GM19468 (cell line): ENCODE data around the gene ZNF28.
"Not testable (repeated sequence)": the region's sequence is repeated elsewhere in the genome, so short reads cannot be mapped to it uniquely, and the experiment has no call there.

Experiments
- ATAC-seq: cut with Tn5 transposase; IDR thresholded peaks from one replicate; pipeline ENCODE4 v1.9.1; 2021; ENCODE audit warnings: mild to moderate bottlenecking, moderate library complexity, moderate number of reproducible peaks; ENCODE audit not compliant: unreplicated experiment; ENCODE audit errors: extremely low read depth

ZNF28 gene

GRCh38 chr19:52821204-52821960 is at the start of gene ZNF28:
ZNF28 (minus strand) TSS chr19:52821633; CDS start chr19:52817958, 3,675 bp downstream.
- peak; percentile 39 for ATAC-seq

DNA sequence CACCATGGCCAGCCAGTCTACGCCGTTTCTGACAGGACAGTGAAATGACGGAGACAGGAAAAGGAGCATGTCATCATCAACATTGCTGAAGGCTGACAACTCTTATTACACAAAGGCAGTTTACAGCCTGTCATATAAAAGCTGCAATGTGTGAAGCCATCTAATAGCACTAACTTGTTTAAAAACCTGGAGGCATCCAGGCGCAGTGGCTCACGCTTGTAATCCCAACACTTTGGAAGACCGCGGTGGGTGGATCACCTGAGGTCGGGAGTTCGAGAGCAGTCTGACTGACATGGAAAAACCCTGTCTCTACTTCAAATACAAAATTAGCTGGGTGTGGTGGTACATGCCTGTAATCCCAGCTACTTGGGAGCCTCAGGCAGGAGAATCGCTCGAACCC is 46.6 kb upstream of the ZNF28 start:
- ATAC-seq, result not testable (repeated sequence)

GRCh38 chr19:52857378-52858191 is 36.2 kb upstream of the ZNF28 start, which contains the start of gene ZNF468:
ZNF468 (minus strand) TSS chr19:52857619; CDS start chr19:52854272, 3,347 bp downstream.
- peak; percentile 90 for ATAC-seq

DNA sequence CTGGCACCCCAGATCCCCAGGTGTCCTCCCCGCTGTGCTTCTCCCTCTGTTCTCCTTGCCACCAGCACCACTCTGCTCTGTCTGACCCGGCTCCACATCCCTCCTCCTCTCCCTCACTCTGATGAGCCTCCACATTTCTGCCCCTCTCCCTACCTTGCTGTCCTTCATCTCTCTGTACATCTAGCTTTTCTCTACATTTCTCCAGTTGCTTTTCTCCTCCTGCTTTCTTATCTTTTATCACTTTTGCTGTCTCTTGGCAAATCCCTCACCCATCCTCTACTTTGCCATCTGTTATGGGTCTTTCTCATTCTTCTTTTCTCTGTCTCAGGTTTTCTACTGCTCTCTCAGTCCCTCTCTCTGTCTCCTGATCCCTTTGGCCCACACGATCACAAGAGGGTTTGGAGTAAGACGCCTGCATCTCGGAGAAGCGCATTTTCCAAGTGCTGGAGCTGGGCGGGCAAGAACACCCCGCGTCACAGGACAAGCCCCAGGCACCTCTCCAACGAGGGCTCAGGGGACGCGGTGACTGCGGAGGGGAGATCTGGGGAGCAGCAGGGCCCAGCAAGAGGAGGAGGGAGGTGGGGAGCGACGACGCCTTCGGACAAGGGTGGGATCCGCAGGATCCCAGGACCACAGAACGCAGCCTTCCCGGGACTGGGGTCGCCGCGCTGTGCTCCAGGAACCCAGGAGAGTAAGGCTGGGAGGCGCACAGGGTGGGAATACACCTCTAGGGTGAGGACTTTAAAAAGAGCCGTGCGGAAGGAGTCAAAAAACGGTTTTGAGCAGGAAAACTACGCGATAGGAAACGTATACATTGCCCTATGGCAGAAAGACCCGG is 35.3 kb upstream of the ZNF28 start:
- ATAC-seq, result not testable (repeated sequence)

DNA sequence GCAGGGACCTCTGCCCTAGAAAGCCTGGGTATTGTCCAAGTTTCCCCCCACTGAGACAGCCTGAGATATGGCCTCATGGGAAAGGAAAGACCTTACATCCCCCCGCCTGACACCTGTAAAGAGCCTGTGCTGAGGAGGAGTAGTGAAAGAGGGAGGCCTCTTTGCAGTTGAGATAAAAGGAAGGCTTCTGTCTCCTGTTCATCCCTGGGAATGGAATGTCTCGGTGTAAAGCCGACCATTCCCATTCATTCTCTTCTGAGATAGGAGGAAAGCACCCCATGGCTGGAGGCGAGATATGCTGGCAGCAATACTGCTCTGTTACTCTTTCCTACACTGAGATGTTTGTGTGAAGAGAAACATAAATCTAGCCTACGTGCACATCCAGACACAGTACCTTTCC is 25.9 kb upstream of the ZNF28 start:
- ATAC-seq, result not testable (repeated sequence)

DNA sequence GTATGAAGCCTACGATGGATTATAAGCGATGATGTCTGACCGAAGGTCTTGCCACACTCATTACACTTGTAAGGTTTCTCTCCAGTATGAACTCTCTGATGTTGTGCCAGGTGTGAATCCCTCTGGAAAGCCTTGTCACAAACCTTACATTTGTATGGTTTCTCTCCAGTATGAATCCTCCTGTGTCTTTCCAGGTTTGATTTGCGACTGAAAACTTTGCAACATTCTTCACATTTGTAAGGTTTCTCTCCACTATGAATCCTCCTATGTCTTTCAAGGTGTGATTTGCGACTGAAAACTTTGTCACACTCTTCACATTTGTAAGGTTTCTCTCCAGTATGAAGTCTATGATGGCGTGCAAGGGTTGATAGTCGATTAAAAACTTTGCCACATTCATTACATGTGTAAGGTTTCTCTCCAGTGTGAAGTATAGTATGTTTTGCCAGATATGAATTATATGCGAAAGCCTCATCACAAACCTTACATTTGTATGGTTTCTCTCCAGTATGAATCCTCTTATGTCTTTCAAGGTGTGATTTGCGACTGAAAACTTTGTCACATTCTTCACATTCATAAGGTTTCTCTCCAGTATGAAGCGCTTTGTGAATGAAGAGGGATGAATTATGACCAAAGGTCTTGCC is 19.5 kb upstream of the ZNF28 start:
- ATAC-seq, result not testable (repeated sequence)

DNA sequence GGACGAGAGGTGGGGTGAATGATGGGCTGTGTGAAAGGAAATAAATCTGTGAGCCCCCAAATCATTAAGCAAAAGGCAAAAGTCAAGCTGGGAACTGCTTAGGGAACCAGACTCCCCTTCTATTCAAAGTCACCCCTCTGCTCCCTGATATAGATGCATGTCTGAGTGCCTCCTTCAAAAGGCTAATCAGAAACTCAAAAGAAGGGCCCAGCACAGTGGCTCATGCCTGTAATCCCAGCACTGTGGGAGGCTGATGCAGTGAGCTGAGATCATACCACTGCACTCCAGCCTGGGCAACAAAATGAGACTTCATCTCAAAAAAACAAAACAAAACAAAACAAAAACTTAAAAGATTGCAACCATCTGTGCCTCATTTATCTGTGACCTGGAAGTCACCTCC is 12.9 kb upstream of the ZNF28 start:
- not testable (repeated sequence) for ATAC-seq

GRCh38 chr19:52833541-52833940 is 12.1 kb upstream of the ZNF28 start:
- not testable (repeated sequence) for ATAC-seq

DNA sequence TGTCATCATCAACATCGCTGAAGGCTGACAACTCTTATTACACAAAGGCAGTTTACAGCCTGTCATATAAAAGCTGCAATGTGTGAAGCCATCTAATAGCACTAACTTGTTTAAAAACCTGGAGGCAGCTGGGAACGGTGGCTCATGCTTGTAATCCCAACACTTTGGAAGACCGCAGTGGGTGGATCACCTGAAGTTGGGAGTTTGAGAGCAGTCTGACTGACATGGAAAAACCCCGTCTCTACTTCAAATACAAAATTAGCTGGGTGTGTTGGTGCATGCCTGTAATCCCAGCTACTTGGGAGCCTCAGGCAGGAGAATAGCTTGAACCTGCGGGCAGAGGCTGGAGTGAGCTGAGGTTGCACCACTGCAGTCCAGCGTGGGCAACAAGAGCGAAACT is 8.4 kb upstream of the ZNF28 start:
- not testable (repeated sequence) for ATAC-seq

DNA sequence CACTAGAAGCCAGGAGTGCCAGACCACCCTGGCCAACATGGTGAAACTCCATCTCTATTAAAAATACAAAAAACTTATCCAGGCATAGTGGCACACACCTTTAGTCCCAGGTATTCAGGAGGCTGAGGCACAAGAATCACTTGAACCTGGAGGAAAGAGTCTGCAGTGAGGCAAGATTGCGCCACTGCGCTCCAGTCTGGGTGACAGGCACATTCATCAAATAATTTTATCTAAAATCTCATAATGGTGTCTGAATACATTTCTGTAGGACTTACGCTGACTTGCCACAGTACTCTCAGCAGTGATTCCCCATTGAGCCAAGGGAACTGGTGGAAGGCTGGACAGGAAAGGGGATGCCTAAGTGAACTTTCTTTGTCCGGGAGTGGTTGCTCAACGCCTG is 4.3 kb upstream of the ZNF28 start:
- no peak for ATAC-seq

DNA sequence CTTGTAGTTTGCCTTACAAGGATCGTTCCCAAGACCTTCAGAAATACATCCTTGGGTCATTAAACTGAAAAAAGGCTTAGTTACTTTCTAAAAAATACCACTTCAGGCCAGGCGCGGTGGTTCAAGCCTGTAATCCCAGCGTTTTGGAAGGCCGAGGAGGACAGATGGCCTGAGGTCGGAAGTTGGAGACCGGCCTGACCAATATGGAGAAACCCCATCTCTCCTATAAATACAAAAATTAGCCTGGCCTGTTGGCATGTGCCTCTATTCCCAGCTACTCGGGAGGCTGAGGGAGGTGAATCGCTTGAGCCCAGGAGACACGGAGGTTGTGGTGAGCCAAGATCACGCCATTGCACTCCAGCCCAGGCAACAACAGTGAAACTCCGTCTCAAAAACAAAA is 2.2 kb upstream of the ZNF28 start:
- no peak for ATAC-seq

DNA sequence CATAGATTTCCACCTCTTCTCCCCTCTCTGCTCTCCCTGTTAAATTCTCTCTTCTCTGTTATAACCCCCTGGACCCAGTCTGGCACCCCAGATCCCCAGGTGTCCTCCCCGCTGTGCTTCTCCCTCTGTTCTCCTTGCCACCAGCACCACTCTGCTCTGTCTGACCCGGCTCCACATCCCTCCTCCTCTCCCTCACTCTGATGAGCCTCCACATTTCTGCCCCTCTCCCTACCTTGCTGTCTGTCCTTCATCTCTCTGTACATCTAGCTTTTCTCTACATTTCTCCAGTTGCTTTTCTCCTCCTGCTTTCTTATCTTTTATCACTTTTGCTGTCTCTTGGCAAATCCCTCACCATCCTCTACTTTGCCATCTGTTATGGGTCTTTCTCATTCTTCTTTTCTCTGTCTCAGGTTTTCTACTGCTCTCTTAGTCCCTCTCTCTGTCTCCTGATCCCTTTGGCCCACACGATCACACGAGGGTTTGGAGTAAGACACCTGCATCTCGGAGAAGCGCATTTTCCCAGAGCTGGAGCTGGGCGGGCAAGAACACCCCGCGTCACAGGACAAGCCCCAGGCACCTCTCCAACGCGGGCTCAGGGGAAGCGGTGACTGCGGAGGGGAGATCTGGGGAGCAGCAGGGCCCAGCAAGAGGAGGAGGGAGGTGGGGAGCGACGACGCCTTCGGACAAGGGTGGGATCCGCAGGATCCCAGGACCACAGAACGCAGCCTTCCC is 795 bp downstream of the ZNF28 start:
- not testable (repeated sequence) for ATAC-seq

DNA sequence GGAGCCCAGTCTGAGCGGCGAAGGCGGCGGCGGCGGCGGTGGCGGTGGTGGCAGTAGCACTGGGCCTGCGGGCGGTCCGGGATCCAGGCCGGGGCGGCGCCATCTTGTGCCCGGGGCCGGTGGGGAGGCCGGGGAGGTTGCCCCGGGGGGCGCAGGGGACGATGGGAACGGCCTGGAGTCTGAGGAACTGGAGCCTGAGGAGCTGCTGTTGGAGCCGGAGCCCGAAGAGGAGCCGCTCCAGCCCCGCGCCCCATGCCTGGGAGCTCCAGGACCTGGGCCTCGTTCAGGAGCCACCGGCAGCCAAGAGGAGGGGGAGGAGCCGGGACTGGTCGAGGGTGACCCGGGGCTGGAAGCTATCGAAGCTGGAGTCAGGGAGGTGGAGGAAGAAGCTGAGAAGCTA is 11.6 kb downstream of the ZNF28 start:
- no peak for ATAC-seq

GRCh38 chr19:52799950-52800640 is 21.3 kb downstream of the ZNF28 start:
- not testable (repeated sequence) for ATAC-seq

GRCh38 chr19:52789440-52789839 is 32.0 kb downstream of the ZNF28 start:
- no peak for ATAC-seq

DNA sequence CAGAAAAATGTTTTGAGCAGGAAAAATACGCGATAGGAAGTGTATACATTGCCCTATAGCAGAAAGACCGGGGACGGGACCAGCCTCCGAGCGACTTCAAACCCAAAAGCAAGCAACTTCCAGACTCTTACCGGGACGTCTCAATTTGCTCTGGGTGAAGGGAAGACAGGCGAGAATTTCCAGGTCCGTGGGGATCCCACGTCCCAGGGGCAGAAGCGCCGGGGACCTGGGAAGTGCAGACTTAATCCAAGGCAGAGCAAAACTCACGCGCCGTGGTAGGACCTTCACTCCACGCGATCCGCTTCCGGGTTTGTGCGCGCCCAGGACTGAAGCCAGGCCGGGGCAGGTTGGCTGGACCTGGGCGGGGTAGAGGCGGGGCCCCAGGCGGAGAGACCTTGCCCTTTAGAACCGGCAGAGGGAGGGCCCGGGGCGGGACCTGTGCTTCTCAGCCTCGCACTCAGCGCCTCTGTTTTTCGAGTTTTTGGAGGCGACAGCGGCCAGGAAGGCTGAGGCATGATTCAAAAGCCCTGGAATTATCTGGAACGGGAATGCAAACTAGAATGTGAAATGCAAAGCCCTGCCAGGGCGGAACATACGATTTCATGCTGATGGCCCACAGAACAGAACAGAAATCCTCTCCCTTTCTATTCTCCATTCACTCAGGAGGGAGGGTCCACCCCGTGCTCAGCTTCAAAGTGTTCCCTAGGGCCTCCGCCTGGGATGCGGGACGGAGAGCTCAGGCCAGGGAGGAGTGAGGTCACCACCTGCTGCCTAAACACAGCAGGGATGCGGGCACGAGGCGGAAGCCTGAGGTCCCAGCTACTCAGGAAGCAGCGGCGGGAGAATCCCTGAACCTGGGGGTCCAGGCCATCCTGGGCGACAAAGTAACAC is 34.7 kb downstream of the ZNF28 start, which contains the start of gene ZNF600:
ZNF600 (minus strand) TSS at position 328 of the 891 bp plus-strand sequence. CDS start 7,903 bp downstream, outside the sequence.
- ATAC-seq, result not testable (repeated sequence)

GRCh38 chr19:52786078-52786463 is 35.4 kb downstream of the ZNF28 start:
- no peak for ATAC-seq
